Activated naive CD8-positive, alpha-beta T cell treated with anti-CD3 and anti-CD28 coated beads, Interleukin-2, amount 50 U/mL, for 24 hours (primary cell): ENCODE measurements around the gene DDX60.
A peak's percentile ranks its signal among the peaks of the same experiment; 100 is the strongest.

ENCODE experiments used
- ATAC-seq: fragments of 150-1000 bp; cut with Tn5 transposase; one replicate; pipeline ENCODE4 v1.10.0; 2021
- DNase-seq: peaks from one replicate; pipeline ENCODE4 v3.0.0; 2021
- H3K27ac Mint-ChIP-seq: one replicate; pipeline ENCODE4 v1.8.0; 2021; ENCODE audit warnings: mild to moderate bottlenecking, mixed read lengths
- H3K27me3 Mint-ChIP-seq: one replicate; pipeline ENCODE4 v1.8.0; 2021; ENCODE audit warnings: mixed read lengths
- H3K36me3 Mint-ChIP-seq: one replicate; pipeline ENCODE4 v1.8.0; 2021; ENCODE audit warnings: low read depth, mixed read lengths
- H3K4me1 Mint-ChIP-seq: one replicate; pipeline ENCODE4 v1.8.0; 2021; ENCODE audit warnings: mixed read lengths
- H3K4me3 Mint-ChIP-seq: one replicate; pipeline ENCODE4 v1.8.0; 2021; ENCODE audit warnings: mild to moderate bottlenecking, moderate library complexity, mixed read lengths
- H3K9me3 Mint-ChIP-seq: one replicate; pipeline ENCODE4 v1.8.0; 2021; ENCODE audit warnings: mixed read lengths

DDX60 gene

DNA sequence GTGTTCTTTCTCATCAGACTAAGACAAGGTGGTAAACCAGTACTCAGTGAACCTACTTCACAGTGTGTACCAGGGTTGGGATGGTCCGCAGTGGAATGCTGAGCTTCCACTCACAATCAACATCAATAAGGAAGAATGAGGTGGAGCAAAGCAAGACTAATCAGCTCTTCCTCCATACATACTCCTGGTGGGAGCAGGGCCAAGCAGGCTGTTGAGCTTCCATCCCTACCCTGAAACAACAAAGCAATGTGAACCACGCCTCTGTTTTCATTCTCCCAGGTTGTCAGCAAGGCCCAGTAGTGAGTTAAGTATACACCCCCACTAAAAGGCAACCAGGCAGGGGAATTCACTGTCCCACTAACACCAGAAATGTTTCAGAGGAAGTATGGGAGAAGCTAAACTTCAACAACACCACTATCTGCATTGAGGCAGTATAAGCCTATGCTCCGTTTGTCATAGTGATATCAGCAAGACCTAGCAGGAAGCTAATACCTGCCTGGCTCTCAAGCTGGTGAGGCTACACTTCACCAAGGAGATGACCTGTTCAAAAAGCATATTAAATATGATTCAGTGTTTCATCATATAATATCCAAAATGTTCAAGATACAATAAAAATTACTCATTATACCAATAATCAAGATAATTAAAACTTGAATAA lies 109.5 kb downstream of the DDX60 start:
- Mint-ChIP-seq H3K27me3 (no peaks in the 10 kb centered on the region), H3K9me3 (peaks cover 24% of the 10 kb centered on the region), H3K4me1 (no peaks in the 10 kb centered on the region), H3K36me3 (peaks cover 15% of the 10 kb centered on the region), H3K27ac (no peak overlapping the region), H3K4me3 (no peak overlapping the region)
- ATAC-seq (no peak), DNase-seq (no peak)

DNA sequence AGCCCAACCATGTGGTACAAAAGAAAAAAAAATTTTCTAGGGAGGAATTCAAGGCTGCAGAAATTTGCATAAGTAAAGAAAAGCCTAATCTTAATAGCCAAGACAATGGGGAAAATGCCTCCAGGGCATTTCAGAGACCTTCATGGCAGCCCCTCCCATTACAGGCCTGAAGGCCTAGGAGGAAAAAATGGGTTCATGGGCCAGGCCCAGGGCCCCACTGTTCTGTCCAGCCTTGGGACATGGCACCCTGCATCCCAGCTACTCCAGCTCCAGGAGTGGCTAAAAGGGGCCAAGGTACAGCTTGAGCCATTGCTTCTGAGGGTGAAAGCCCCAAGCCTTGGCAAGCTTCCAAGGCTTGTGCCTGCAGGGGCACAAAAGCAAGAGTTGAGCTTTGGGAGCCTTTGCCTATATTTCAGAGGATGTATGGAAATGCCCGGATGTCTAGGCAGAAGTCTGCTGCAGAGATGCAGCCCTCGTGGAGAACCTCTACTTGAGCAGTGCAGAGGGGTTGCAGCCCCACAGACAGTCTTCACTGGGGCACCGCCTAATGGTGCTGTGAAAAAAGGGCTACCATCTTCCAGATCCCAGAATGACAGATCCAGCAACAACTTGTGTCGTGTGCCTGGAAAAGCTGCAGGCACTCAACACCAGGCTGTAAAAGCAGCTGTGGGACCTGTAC lies 115.2 kb downstream of the DDX60 start:
- H3K4me1 Mint-ChIP-seq = no peaks in the 10 kb centered on the region
- ATAC-seq = no peak
- H3K4me3 Mint-ChIP-seq = no peak overlapping the region
- peaks cover 35% of the 10 kb centered on the region for H3K9me3 Mint-ChIP-seq
- peaks cover 13% of the 10 kb centered on the region for H3K36me3 Mint-ChIP-seq
- no peak overlapping the region for H3K27ac Mint-ChIP-seq
- H3K27me3 Mint-ChIP-seq = no peaks in the 10 kb centered on the region
- no peak for DNase-seq

DNA sequence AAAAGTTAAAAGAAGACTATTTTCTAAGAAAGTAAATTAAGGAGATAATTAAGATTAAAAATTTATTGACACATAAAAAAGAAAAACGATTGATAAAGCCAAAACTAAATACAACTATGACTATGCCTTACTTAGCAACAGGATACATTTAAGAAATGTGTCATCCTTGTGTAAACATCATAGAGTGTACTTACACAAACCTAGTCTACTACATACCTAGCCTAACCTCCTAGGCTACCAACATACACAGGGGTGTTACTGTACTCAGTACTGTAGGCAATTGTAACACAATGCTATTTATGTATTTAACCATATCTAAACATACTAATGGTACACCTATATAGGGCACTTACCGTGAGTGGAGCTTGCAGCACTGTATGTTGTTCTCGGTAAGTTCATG lies 117.9 kb downstream of the DDX60 start:
- Mint-ChIP-seq H3K36me3 (peaks cover 13% of the 10 kb centered on the region), H3K4me1 (no peaks in the 10 kb centered on the region), H3K27ac (no peak overlapping the region), H3K4me3 (no peak overlapping the region), H3K9me3 (peaks cover 32% of the 10 kb centered on the region), H3K27me3 (no peaks in the 10 kb centered on the region)
- ATAC-seq (no peak), DNase-seq (no peak)

DNA sequence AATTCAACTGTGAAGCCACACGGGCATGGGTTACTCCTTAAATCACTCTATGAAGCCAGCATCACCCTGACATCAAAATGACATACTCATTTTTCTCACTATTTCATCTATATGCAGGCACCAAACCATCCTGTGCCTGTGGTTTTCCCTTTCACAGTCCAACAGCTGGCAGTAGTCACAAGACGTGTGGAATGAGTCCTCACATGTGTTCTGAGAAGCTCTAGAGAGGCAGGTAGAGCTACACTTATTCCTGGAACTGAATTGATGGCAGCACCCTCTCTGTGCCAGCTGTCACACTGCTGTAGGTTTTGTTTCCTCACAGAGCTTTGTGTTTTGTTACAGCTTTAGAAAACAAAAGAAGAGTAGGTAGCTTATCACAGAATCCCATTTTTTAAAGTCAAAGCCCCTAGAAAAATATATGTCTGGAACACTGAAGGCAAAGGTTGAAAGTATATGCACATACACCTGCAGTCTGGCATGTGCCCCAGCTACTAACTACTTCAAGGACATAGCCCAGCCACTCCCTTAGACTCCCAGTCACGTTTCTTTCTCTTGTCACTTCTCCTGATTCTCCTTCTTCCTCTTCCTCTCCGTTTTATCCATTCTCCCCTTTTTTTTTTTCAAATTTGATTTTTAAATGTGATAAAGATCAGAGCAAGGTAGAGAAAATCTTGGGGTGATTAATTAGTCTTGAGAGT lies 119.1 kb downstream of the DDX60 start:
- Mint-ChIP-seq H3K4me1 (no peaks in the 10 kb centered on the region), H3K9me3 (peaks cover 22% of the 10 kb centered on the region), H3K4me3 (no peak overlapping the region), H3K27ac (no peak overlapping the region), H3K36me3 (peaks cover 11% of the 10 kb centered on the region), H3K27me3 (no peaks in the 10 kb centered on the region)
- ATAC-seq = no peak
- no peak for DNase-seq

DNA sequence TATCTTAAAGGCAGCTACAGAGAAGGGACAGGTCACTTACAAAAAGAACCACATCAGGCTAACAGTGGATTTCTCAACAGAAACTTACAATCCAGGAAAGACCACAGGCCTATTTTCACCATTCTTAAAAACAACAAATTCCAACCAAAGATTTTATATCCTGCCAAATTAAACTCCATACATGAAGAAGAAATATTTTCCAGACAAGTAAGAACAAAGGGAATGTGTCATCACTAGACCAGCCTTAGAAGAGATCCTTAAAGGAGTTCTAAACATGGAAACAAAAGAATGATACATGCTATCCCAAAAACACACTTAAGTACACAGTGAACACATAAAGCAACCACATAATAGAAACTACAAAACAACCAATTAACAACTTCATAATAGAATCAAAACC lies 120.6 kb downstream of the DDX60 start:
- H3K9me3 Mint-ChIP-seq = peaks cover 15% of the 10 kb centered on the region
- peaks cover 6% of the 10 kb centered on the region for H3K36me3 Mint-ChIP-seq
- no peak for DNase-seq
- no peak for ATAC-seq
- H3K27ac Mint-ChIP-seq = no peak overlapping the region
- no peaks in the 10 kb centered on the region for H3K4me1 Mint-ChIP-seq
- no peaks in the 10 kb centered on the region for H3K27me3 Mint-ChIP-seq
- no peak overlapping the region for H3K4me3 Mint-ChIP-seq

DNA sequence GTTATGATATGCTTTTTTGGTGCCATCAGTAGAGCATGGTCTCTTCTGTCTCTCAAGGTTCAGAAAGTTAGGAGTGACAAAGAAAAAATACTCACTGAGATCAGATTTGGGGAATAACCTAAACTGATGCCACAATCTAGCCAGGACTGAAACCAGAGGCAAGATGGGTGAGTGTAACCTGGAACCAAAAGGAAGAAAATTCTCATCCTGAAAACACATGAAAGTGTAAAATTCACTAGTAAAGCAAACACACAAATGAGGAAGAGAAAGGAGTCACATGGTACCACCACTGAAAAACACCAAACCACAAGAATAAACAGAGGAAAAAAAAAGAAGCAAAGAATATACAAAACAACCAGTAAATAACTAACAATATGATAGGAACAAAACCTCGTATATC lies 129.8 kb downstream of the DDX60 start:
- Mint-ChIP-seq H3K4me1 (peaks cover 2% of the 10 kb centered on the region), H3K36me3 (no peaks in the 10 kb centered on the region), H3K4me3 (no peak overlapping the region), H3K9me3 (no peaks in the 10 kb centered on the region), H3K27ac (peak overlapping the region; percentile 20), H3K27me3 (no peaks in the 10 kb centered on the region)
- DNase-seq (no peak), ATAC-seq (no peak)

DNA sequence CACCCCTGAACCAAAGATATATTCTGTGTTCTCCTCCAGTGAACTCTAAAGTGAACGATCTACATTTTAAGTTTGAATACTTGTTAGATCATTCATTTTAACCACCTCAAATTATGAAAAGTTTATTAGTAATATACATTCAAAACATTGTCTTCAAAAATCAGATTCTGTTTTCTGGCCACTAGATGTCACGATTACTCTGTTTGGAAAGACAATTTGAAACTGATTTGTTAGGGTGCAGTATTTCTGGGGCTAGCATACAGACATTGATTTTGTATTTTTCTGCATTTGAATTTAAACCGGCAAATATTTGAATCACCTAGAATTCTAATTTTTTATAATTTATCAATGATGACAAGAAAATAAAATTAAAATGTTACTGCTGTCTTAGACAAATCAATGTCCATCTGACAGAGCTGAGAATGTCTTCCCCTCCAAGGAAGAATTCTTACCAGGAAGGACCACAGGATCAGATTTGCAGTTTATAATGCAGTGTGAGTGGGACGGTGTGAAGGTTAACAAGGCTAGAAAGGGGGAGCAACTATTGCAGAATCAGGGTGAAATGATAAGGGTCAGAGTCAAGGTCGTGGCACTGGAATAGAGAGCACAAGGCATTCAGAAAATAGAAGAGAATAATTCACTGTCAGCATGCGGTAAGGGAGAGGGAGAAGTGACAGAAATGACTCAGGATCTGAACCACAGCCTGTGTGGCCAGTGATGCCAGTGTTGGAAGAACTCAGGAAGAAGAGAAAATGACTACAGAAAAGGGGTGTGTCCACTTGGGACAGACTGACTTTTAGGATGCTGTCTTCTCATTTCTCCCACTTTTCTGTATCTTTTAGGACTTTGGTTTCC lies 134.6 kb downstream of the DDX60 start:
- DNase-seq = no peak

DNA sequence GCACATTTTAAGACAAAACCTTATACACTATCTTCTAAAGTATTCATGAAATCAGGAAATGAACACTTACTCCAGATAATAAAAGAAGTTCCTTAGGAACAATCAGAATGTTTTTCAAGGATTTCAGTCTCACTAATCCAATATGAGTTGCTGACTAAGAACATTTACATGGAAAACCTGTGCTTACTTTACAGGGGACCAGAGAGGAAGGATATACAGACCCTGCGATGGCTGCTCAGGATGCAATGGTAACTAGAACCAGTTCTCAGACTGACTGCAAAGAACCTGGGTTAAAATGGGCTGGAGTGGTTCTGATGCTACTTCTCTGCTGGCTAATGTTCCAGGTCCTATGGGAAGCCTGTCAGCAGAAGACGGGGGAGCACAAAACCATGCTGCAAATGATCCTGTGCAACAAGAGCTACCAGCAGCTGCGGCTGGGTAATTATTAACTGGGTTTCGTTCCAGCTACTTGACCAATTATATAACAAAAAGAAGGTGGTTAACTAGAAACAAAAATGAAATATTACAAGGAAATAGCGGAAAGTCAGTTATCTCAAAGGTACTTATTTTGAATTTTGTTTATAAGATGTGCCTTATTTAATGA lies 140.9 kb downstream of the DDX60 start:
- DNase-seq = no peak
- Mint-ChIP-seq H3K27me3 (no peaks in the 10 kb centered on the region), H3K9me3 (no peaks in the 10 kb centered on the region), H3K4me3 (no peak overlapping the region), H3K4me1 (no peaks in the 10 kb centered on the region), H3K36me3 (no peaks in the 10 kb centered on the region), H3K27ac (no peak overlapping the region)
- no peak for ATAC-seq

More for the DNA sequence above, 134.6 kb downstream of the DDX60 start:
- Mint-ChIP-seq H3K36me3 (no peaks in the 10 kb centered on the region), H3K27ac (no peak overlapping the region), H3K4me3 (no peak overlapping the region), H3K4me1 (peaks cover 2% of the 10 kb centered on the region), H3K27me3 (no peaks in the 10 kb centered on the region), H3K9me3 (no peaks in the 10 kb centered on the region)
- ATAC-seq = no peak

DNA sequence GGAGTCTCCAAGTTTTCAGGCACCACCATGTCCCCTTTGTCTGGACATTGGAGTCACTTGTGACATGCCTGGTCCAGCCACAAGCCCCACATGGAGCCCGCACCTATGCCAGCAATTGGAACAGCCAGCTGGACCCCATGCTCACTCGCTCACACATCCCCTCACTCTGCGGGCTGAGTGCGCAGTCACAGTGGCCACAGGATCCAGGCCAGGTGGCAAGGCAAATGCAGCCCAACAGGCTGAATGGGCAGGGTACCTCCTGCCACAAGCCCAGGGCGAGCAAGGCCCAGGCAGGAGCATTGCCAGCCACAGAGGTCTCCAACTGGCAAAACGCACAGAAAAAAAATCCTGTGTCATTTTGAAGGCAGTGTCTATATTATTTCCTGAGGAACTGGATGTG lies 144.2 kb downstream of the DDX60 start:
- DNase-seq (no peak), ATAC-seq (no peak)
- Mint-ChIP-seq H3K36me3 (no peaks in the 10 kb centered on the region), H3K4me3 (no peak overlapping the region), H3K9me3 (no peaks in the 10 kb centered on the region), H3K27ac (no peak overlapping the region), H3K27me3 (no peaks in the 10 kb centered on the region), H3K4me1 (no peaks in the 10 kb centered on the region)

DNA sequence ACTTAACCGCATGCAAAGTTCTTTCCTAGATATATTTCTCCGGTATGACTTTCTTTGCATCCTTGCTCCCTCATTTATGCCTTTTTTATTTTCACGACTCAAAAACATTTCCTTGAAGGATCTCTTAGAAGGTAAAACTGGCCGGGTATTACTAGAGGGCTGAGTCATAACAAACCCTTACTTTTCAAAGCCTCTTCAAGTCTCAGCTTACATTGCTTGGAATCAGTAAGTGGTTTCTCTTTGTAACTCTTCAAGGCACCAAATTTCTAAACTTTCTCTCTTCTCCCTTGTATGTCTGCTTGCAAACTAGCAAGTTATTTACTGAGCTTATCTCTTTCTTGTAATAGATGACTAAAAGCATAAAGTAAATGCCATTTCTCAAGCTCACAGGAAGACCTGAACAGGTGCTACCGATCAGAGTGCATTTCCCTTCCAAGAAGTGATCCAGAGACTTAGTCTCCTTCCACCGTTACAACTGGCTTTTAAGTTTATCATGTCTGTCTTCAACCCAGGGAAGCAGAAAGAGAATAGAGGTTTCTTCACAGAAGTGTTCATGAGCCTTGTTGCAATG lies 150.8 kb downstream of the DDX60 start:
- Mint-ChIP-seq H3K27ac (no peak overlapping the region), H3K9me3 (no peaks in the 10 kb centered on the region), H3K4me3 (no peak overlapping the region), H3K27me3 (no peaks in the 10 kb centered on the region), H3K36me3 (no peaks in the 10 kb centered on the region), H3K4me1 (no peaks in the 10 kb centered on the region)
- DNase-seq (no peak), ATAC-seq (no peak)
